Upper lobe of right lung (tissue), 1 donor: ENCODE measurements around the gene ASB10. TPM values are rescaled to one million over a fixed set of nuclear protein-coding genes. Genes with fewer than 3 reads are reported as not detected.

Source experiments
- ATAC-seq: fragments of 200-7000 bp; cut with Tn5 transposase; one replicate; pipeline ENCODE4 v1.9.1; 2020; ENCODE audit warnings: mild to moderate bottlenecking, moderate library complexity
- DNase-seq: peaks from one replicate; pipeline ENCODE4 v3.0.0-alpha.2; 2020
- H3K27ac ChIP-seq: fragments of 200-600 bp; one replicate; pipeline ENCODE4 v1.8.0; 2022
- H3K27me3 ChIP-seq: fragments of 200-600 bp; one replicate; pipeline ENCODE4 v1.8.0; 2022; ENCODE audit warnings: mild to moderate bottlenecking
- H3K36me3 ChIP-seq: fragments of 200-600 bp; one replicate; pipeline ENCODE4 v1.8.0; 2022
- H3K4me1 ChIP-seq: fragments of 200-600 bp; one replicate; pipeline ENCODE4 v1.8.0; 2022
- H3K4me3 ChIP-seq: fragments of 200-600 bp; one replicate; pipeline ENCODE4 v1.8.0; 2022; ENCODE audit warnings: mild to moderate bottlenecking
- H3K9me3 ChIP-seq: fragments of 200-600 bp; one replicate; pipeline ENCODE4 v1.8.0; 2022
- intact Hi-C: fragments of 100-400 bp; cut with DNase I; formaldehyde crosslinking; loops from one replicate; pipeline ENCODE4 v1.11.0; 2022
- total RNA-seq: library from RNA; stranded (reverse); fragmentation: NEBNext Ultra II Directional; extraction: Animal tissue kit (Norgen Biotek cat#: 25700); gene quantifications from one replicate; pipeline ENCODE4 v1.2.1, GENCODE V29; 2021
- TF ChIP-seq, protein P1 (sequence below): fragments of 200-600 bp; IDR thresholded peaks from one replicate; pipeline ENCODE4 v1.8.0; 2022; ENCODE audit warnings: antibody characterized with exemption
- donor health status: DM: no; HTN: yes; CAD: no; lungs with severe emphysema.

Gene ASB10
- total RNA-seq, 1 donor from 2014 or later, result not detected

- no peak for DNase-seq
- intact Hi-C loops, result no loop called here
- no peak for ATAC-seq
These were observed 7.1 kb upstream of the ASB10 start for GRCh38 chr7:151194188-151194587.

GRCh38 chr7:151193203-151193978 is 6.3 kb upstream of the ASB10 start:
- H3K27ac ChIP-seq, result no peak overlapping the region
- H3K4me1 ChIP-seq, result no peaks in the 10 kb centered on the region
- H3K36me3 ChIP-seq, result no peaks in the 10 kb centered on the region
- ATAC-seq, result no peak
- no peak overlapping the region for H3K4me3 ChIP-seq
- DNase-seq, result no peak
- TF ChIP-seq, protein P1, sequence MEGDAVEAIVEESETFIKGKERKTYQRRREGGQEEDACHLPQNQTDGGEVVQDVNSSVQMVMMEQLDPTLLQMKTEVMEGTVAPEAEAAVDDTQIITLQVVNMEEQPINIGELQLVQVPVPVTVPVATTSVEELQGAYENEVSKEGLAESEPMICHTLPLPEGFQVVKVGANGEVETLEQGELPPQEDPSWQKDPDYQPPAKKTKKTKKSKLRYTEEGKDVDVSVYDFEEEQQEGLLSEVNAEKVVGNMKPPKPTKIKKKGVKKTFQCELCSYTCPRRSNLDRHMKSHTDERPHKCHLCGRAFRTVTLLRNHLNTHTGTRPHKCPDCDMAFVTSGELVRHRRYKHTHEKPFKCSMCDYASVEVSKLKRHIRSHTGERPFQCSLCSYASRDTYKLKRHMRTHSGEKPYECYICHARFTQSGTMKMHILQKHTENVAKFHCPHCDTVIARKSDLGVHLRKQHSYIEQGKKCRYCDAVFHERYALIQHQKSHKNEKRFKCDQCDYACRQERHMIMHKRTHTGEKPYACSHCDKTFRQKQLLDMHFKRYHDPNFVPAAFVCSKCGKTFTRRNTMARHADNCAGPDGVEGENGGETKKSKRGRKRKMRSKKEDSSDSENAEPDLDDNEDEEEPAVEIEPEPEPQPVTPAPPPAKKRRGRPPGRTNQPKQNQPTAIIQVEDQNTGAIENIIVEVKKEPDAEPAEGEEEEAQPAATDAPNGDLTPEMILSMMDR, result no peak
- no peaks in the 10 kb centered on the region for H3K9me3 ChIP-seq
- H3K27me3 ChIP-seq, result no peaks in the 10 kb centered on the region
- intact Hi-C loops, result no loop called here

More at GRCh38 chr7:151194188-151194587, 7.1 kb upstream of the ASB10 start:
- no peaks in the 10 kb centered on the region for H3K36me3 ChIP-seq
- no peaks in the 10 kb centered on the region for H3K9me3 ChIP-seq
- H3K27me3 ChIP-seq, result no peaks in the 10 kb centered on the region
- TF ChIP-seq, protein P1, result no peak
- no peaks in the 10 kb centered on the region for H3K4me1 ChIP-seq
- no peak overlapping the region for H3K27ac ChIP-seq
- no peak overlapping the region for H3K4me3 ChIP-seq

GRCh38 chr7:151192002-151192539 is 5.0 kb upstream of the ASB10 start:
- TF ChIP-seq, protein P1, result no peak
- ATAC-seq (no peak), DNase-seq (no peak)
- H3K27me3 ChIP-seq, result no peaks in the 10 kb centered on the region
- H3K36me3 ChIP-seq, result no peaks in the 10 kb centered on the region
- no peak overlapping the region for H3K27ac ChIP-seq
- H3K4me1 ChIP-seq, result no peaks in the 10 kb centered on the region
- no peaks in the 10 kb centered on the region for H3K9me3 ChIP-seq
- H3K4me3 ChIP-seq, result no peak overlapping the region
- intact Hi-C loops, result no loop called here

GRCh38 chr7:151191544-151191943 is 4.5 kb upstream of the ASB10 start:
- Histone ChIP-seq H3K4me3 (no peak overlapping the region), H3K9me3 (no peaks in the 10 kb centered on the region), H3K27me3 (no peaks in the 10 kb centered on the region), H3K27ac (no peak overlapping the region), H3K4me1 (no peaks in the 10 kb centered on the region), H3K36me3 (no peaks in the 10 kb centered on the region)
- TF ChIP-seq, protein P1, result no peak
- DNase-seq (no peak), ATAC-seq (no peak)
- intact Hi-C loops, result no loop called here

DNA sequence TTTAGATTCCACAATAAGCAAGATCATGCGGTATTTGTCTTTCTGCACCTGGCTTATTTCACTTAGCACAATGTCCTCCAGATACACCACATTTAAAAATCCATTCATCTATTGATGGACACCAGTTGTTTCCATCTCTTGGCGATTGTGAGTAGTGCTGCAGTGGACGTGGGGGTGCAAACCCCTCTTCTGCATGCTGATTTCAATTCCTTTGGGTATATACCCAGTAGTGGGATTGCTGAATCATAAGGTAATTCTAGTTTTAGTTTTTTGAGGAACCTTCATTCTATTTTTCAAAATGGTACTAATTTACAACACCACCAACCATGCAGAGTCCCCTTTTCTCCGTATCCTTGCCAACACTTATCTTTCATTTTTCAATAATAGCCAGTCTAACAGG is 2.0 kb upstream of the ASB10 start:
- no peaks in the 10 kb centered on the region for H3K9me3 ChIP-seq
- no peaks in the 10 kb centered on the region for H3K36me3 ChIP-seq
- no peak overlapping the region for H3K4me3 ChIP-seq
- no peaks in the 10 kb centered on the region for H3K4me1 ChIP-seq
- ATAC-seq, result no peak
- intact Hi-C loops, result no loop called here
- H3K27me3 ChIP-seq, result no peaks in the 10 kb centered on the region
- no peak for DNase-seq
- TF ChIP-seq, protein P1, result no peak
- H3K27ac ChIP-seq, result no peak overlapping the region
